WTC11 (cell line): ENCODE measurements around the gene SH3PXD2A. TPM values are rescaled to one million over a fixed set of nuclear protein-coding genes. Genes with fewer than 3 reads are reported as not detected.

ENCODE experiments used
- ATAC-seq: fragments of 200-7000 bp; cut with Tn5 transposase; 2 replicates; pipeline ENCODE4 v1.10.0; 2021; ENCODE audit warnings: mild to moderate bottlenecking, moderate library complexity
- CTCF ChIA-PET: fragments of 300-600 bp; sonication (Branson Sonifier 250); formaldehyde crosslinking; loops from one replicate; lab custom pipeline; 2021; ENCODE audit warnings: antibody characterized with exemption; lab: Charles Lee
- POLR2A ChIA-PET: fragments of 350-600 bp; sonication (Branson Sonifier 250); formaldehyde crosslinking; loops from one replicate; lab custom pipeline; 2021; ENCODE audit warnings: antibody characterized with exemption; lab: Charles Lee
- DNase-seq: peaks from one replicate; pipeline ENCODE4 v3.0.0; 2021; ENCODE audit warnings: low spot score
- H3K27ac Mint-ChIP-seq: 2 replicates; pipeline ENCODE4 v1.8.0; 2021; ENCODE audit warnings: mixed read lengths
- H3K27me3 Mint-ChIP-seq: 2 replicates; pipeline ENCODE4 v1.8.0; 2021; ENCODE audit warnings: low read depth, mild to moderate bottlenecking, moderate library complexity, mixed read lengths
- H3K36me3 Mint-ChIP-seq: 2 replicates; pipeline ENCODE4 v1.8.0; 2021; ENCODE audit warnings: mixed read lengths
- H3K4me1 Mint-ChIP-seq: 2 replicates; pipeline ENCODE4 v1.8.0; 2022; ENCODE audit warnings: mixed read lengths
- H3K4me3 Mint-ChIP-seq: 2 replicates; pipeline ENCODE4 v1.8.0; 2021; ENCODE audit warnings: mild to moderate bottlenecking, moderate library complexity, mixed read lengths
- H3K9me3 Mint-ChIP-seq: 2 replicates; pipeline ENCODE4 v1.8.0; 2021; ENCODE audit warnings: mixed read lengths
- CREB1 ChIP-seq: sonication (generic); formaldehyde crosslinking; IDR thresholded peaks from 2 replicates; pipeline ENCODE4 v1.8.0; 2023; ENCODE audit warnings: mild to moderate bottlenecking, missing genetic modification reagents
- HMGA2 ChIP-seq: fragments of 250-450 bp; sonication (Bioruptor Pico); IDR thresholded peaks from 2 replicates; pipeline ENCODE4 v1.4.0; 2021; ENCODE audit warnings: mild to moderate bottlenecking, moderate library complexity
- HMGXB4 ChIP-seq: sonication (generic); formaldehyde crosslinking; IDR thresholded peaks from 2 replicates; pipeline ENCODE4 v1.8.1; 2023; ENCODE audit warnings: mild to moderate bottlenecking, moderate library complexity, missing genetic modification reagents
- JAZF1 ChIP-seq: fragments of 250-450 bp; sonication (Bioruptor Pico); IDR thresholded peaks from 2 replicates; pipeline ENCODE4 v1.9.0; 2021; ENCODE audit warnings: moderate library complexity, mild to moderate bottlenecking, inconsistent platforms
- JUN ChIP-seq: sonication (generic); formaldehyde crosslinking; IDR thresholded peaks from 2 replicates; pipeline ENCODE4 v1.8.0; 2023; ENCODE audit warnings: mild to moderate bottlenecking, missing genetic modification reagents
- NFATC4 ChIP-seq: fragments of 250-450 bp; sonication (Bioruptor Pico); IDR thresholded peaks from 2 replicates; pipeline ENCODE4 v1.9.0; 2021; ENCODE audit warnings: mild to moderate bottlenecking
- SMAD3 ChIP-seq: sonication (generic); formaldehyde crosslinking; IDR thresholded peaks from 2 replicates; pipeline ENCODE4 v1.8.0; 2022; ENCODE audit warnings: missing genetic modification reagents, mild to moderate bottlenecking, borderline replicate concordance
- TEAD4 ChIP-seq: sonication (generic); formaldehyde crosslinking; IDR thresholded peaks from 2 replicates; pipeline ENCODE4 v1.8.0; 2022; ENCODE audit warnings: mild to moderate bottlenecking, missing genetic modification reagents
- TP53 ChIP-seq: sonication (generic); formaldehyde crosslinking; IDR thresholded peaks from 2 replicates; pipeline ENCODE4 v1.8.1; 2023; ENCODE audit warnings: mild to moderate bottlenecking, missing genetic modification reagents
- ZNF263 ChIP-seq: sonication (generic); formaldehyde crosslinking; IDR thresholded peaks from 2 replicates; pipeline ENCODE4 v1.8.1; 2022; ENCODE audit warnings: low read depth, mild to moderate bottlenecking, moderate library complexity, missing genetic modification reagents
- ZNF281 ChIP-seq: sonication (generic); formaldehyde crosslinking; IDR thresholded peaks from 2 replicates; pipeline ENCODE4 v1.8.0; 2023; ENCODE audit warnings: mild to moderate bottlenecking, missing genetic modification reagents
- ZNF317 ChIP-seq: sonication (generic); formaldehyde crosslinking; IDR thresholded peaks from 2 replicates; pipeline ENCODE4 v1.8.1; 2023; ENCODE audit warnings: low read depth, mild to moderate bottlenecking, moderate library complexity, missing genetic modification reagents, borderline replicate concordance
- ZNF396 ChIP-seq: fragments of 250-450 bp; sonication (Bioruptor Pico); IDR thresholded peaks from 2 replicates; pipeline ENCODE4 v1.8.0; 2021; ENCODE audit warnings: mild to moderate bottlenecking, moderate library complexity, borderline replicate concordance
- ZNF532 ChIP-seq: fragments of 250-450 bp; sonication (Bioruptor Pico); IDR thresholded peaks from 2 replicates; pipeline ENCODE4 v1.9.0; 2021; ENCODE audit warnings: mild to moderate bottlenecking, borderline replicate concordance
- total RNA-seq: library from RNA; stranded (reverse); gene quantifications from 3 replicates; pipeline ENCODE4 v1.2.3, GENCODE V29; 2021
- TF ChIP-seq, protein P1 (sequence below): fragments of 200-600 bp; IDR thresholded peaks from 2 replicates; pipeline ENCODE4 v1.8.0; 2022; ENCODE audit warnings: antibody characterized with exemption

SH3PXD2A gene
- total RNA-seq, 1 experiment from 2014 or later: 15.7 TPM

DNA sequence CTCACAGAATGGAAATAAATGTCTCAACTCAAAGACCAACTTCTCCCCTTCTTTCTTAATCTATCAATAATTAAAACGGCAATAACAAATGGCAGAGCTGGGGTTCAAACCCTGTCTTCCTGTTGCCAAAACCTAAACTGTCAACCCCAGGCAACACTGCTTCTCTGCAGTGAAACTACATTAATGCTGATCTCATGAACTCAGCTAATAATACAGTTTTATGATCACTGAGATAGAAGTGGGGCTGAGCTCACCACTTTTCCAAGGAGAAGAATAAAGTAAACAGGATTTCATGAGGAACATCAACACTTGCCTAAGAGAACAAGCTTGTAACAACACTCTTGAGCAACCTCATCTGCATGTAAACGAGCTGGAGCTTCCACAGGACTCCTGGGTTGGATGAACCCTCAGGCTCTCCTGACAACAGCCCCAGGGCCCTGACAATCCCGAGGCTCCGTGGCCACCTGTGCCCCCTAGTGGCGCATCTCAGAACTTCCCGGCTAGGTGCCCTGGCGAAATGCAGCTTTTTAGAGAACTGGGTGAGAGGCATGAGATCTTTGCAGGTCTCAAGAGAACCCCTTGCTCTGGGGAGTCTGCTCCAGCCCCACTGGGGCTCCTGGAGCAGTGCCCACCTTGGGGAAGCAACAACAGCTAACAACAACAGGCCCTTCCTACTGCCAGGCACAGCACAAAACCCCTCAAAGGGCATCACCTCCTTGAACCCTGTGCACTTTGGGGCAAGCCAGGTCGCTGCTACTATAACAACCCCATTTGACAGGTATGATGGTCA, 169.3 kb downstream of the SH3PXD2A start:
- Mint-ChIP-seq H3K4me1 (peaks cover 18% of the 10 kb centered on the region), H3K27ac (0 out of 2 replicates have a peak overlapping the region, but pooled peaks have one; percentile 3), H3K36me3 (no peaks in the 10 kb centered on the region), H3K4me3 (no peak overlapping the region), H3K9me3 (no peaks in the 10 kb centered on the region), H3K27me3 (peaks cover 4% of the 10 kb centered on the region)
- DNase-seq (peak; percentile 85), ATAC-seq (peak; percentile 78)
- ChIA-PET POLR2A (interaction anchor here (0.8 to 1.0 kb wide), 3 partner anchors 26 to 80 kb away, joined by 3 to 4 read pairs (median 3); no protein-coding TSS in a partner anchor), CTCF (interaction anchor here (0.7 to 4.9 kb wide), 68 partner anchors 9 to 346 kb away, joined by 3 to 105 read pairs (median 6); partner anchors contain the start of genes CALHM1, NEURL1 and SH3PXD2A)
- TF ChIP-seq, protein P1, sequence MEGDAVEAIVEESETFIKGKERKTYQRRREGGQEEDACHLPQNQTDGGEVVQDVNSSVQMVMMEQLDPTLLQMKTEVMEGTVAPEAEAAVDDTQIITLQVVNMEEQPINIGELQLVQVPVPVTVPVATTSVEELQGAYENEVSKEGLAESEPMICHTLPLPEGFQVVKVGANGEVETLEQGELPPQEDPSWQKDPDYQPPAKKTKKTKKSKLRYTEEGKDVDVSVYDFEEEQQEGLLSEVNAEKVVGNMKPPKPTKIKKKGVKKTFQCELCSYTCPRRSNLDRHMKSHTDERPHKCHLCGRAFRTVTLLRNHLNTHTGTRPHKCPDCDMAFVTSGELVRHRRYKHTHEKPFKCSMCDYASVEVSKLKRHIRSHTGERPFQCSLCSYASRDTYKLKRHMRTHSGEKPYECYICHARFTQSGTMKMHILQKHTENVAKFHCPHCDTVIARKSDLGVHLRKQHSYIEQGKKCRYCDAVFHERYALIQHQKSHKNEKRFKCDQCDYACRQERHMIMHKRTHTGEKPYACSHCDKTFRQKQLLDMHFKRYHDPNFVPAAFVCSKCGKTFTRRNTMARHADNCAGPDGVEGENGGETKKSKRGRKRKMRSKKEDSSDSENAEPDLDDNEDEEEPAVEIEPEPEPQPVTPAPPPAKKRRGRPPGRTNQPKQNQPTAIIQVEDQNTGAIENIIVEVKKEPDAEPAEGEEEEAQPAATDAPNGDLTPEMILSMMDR: peak; percentile 95
- no peak for TF ChIP-seq ZNF532
- TF ChIP-seq ZNF317 (CRISPR knock-in tag): no peak
- TF ChIP-seq ZNF281 (CRISPR knock-in tag): no peak
- no peak for TF ChIP-seq SMAD3 (CRISPR knock-in tag)
- no peak for TF ChIP-seq TEAD4 (CRISPR knock-in tag)
- no peak for TF ChIP-seq JUN (CRISPR knock-in tag)
- TF ChIP-seq TP53 (CRISPR knock-in tag): no peak
- TF ChIP-seq HMGXB4 (CRISPR knock-in tag): 0 out of 2 replicates have a peak, but pooled peaks have one; percentile 24
- TF ChIP-seq ZNF396 (CRISPR knock-in tag): no peak
- no peak for TF ChIP-seq HMGA2 (CRISPR knock-in tag)

- Mint-ChIP-seq H3K27ac (no peak overlapping the region), H3K4me3 (no peak overlapping the region), H3K9me3 (no peaks in the 10 kb centered on the region), H3K4me1 (peaks cover 20% of the 10 kb centered on the region), H3K27me3 (no peaks in the 10 kb centered on the region), H3K36me3 (no peaks in the 10 kb centered on the region)
- DNase-seq: peak; percentile 20
- ChIA-PET POLR2A (no interaction called here), CTCF (interaction anchor here (0.9 to 4.9 kb wide), 10 partner anchors 15 to 94 kb away, joined by 3 to 84 read pairs (median 3); no protein-coding TSS in a partner anchor)
- no peak for TF ChIP-seq ZNF281 (CRISPR knock-in tag)
- TF ChIP-seq JAZF1 (CRISPR knock-in tag): no peak
- TF ChIP-seq NFATC4: no peak
- no peak for TF ChIP-seq CREB1 (CRISPR knock-in tag)
- no peak for TF ChIP-seq ZNF263 (CRISPR knock-in tag)
- peak; percentile 68 for ATAC-seq
Observed at GRCh38 chr10:103683851-103684250, 171.5 kb downstream of the SH3PXD2A start.
